Daoy (cell line): ENCODE results near the gene EIF2A. TPM values are rescaled to one million over a fixed set of nuclear protein-coding genes. Genes with fewer than 3 reads are reported as not detected.

ENCODE experiments used
- DNase-seq: peaks from one replicate; pipeline ENCODE4 v3.0.0-alpha.2; 2015; ENCODE audit warnings: low read depth
- total RNA-seq: library from RNA; depleted of rRNA; stranded (reverse); fragments of >200 nt; shearing (Covaris generic); gene quantifications from 2 replicates; pipeline ENCODE4 v1.2.3, GENCODE V29; 2014; rRNA removed

The EIF2A gene
- total RNA-seq, 1 experiment from 2014 or later, result 228 TPM

- no peak for DNase-seq
Measured at GRCh38 chr3:150635076-150635475, 88.5 kb downstream of the EIF2A start.

GRCh38 chr3:150635526-150635925 lies 88.9 kb downstream of the EIF2A start:
- no peak for DNase-seq

Other genes with a start within 250 kb of the EIF2A start
- gene TSC22D2, start 138.5 kb upstream of the EIF2A start, total RNA-seq, result 3.2 and 9.1 TPM in 2 replicates
- gene SERP1, start 291 bp upstream of the EIF2A start, total RNA-seq, result 375 and 487 TPM in 2 replicates
- gene SELENOT, start 56.5 kb downstream of the EIF2A start, total RNA-seq, result 201 and 204 TPM in 2 replicates
- gene ERICH6, start 157.1 kb downstream of the EIF2A start, total RNA-seq, result not detected in 2 replicates
- gene SIAH2, start 216.4 kb downstream of the EIF2A start, total RNA-seq, result 30.5 and 38.3 TPM in 2 replicates